ENCODE measurements around the gene KYNU.

Gene KYNU

GRCh38 chr2:142973160-142973821 is 95.8 kb downstream of the KYNU start:
- DNase-seq = no peak

- no peak for DNase-seq
Observed at GRCh38 chr2:142973822-142974207, 96.4 kb downstream of the KYNU start.

- DNase-seq = no peak
Observed at GRCh38 chr2:142974288-142975024, 97.0 kb downstream of the KYNU start.

GRCh38 chr2:142975239-142975638 is 97.8 kb downstream of the KYNU start:
- DNase-seq = no peak

- DNase-seq = peak in 1 of 2 donors; percentile 1
Observed at GRCh38 chr2:142980246-142981068, 103.0 kb downstream of the KYNU start.

GRCh38 chr2:142981069-142981378 is 103.6 kb downstream of the KYNU start:
- DNase-seq = no peak

- no peak for DNase-seq
Observed at GRCh38 chr2:142981756-142982155, 104.3 kb downstream of the KYNU start.

- DNase-seq = no peak
Observed at GRCh38 chr2:142983174-142983573, 105.7 kb downstream of the KYNU start.

GRCh38 chr2:142984657-142985056 is 107.2 kb downstream of the KYNU start:
- DNase-seq = no peak

GRCh38 chr2:142987044-142987443 is 109.6 kb downstream of the KYNU start:
- no peak for DNase-seq

- peak in 1 of 2 donors; percentile 22 for DNase-seq
Observed at GRCh38 chr2:142989273-142990204, 112.1 kb downstream of the KYNU start.

GRCh38 chr2:142991295-142991694 is 113.8 kb downstream of the KYNU start:
- no peak for DNase-seq

GRCh38 chr2:142992840-142993239 is 115.4 kb downstream of the KYNU start:
- no peak for DNase-seq

- no peak for DNase-seq
Observed at GRCh38 chr2:142993771-142994170, 116.3 kb downstream of the KYNU start.

- DNase-seq = no peak
Observed at GRCh38 chr2:142994665-142995064, 117.2 kb downstream of the KYNU start.

GRCh38 chr2:142997231-142997630 is 119.8 kb downstream of the KYNU start:
- no peak for DNase-seq

- no peak for DNase-seq
Observed at GRCh38 chr2:143000599-143000998, 123.1 kb downstream of the KYNU start.

GRCh38 chr2:143001501-143001900 is 124.0 kb downstream of the KYNU start:
- DNase-seq = no peak

GRCh38 chr2:143015656-143016055 is 138.2 kb downstream of the KYNU start:
- DNase-seq = no peak

- DNase-seq = no peak
Observed at GRCh38 chr2:143026411-143027054, 149.1 kb downstream of the KYNU start.

- no peak for DNase-seq
Observed at GRCh38 chr2:143029141-143029540, 151.7 kb downstream of the KYNU start.

GRCh38 chr2:143030127-143030526 is 152.7 kb downstream of the KYNU start:
- no peak for DNase-seq

All from CD4-positive, alpha-beta T cell treated with Interleukin-4 for 1 hour (primary cell).